HL-60/S4 (cell line): ENCODE results near the gene PRR13.
"Not testable (repeated sequence)": the region's sequence is repeated elsewhere in the genome, so short reads cannot be mapped to it uniquely, and the experiment has no call there.

ENCODE experiments used
- in situ Hi-C: fragments of 300-500 bp; cut with MboI; formaldehyde crosslinking; loops from 2 replicates; pipeline ENCODE4 v1.14.3; 2022; ENCODE audit warnings: low sequenced_read_pairs

The PRR13 gene

DNA sequence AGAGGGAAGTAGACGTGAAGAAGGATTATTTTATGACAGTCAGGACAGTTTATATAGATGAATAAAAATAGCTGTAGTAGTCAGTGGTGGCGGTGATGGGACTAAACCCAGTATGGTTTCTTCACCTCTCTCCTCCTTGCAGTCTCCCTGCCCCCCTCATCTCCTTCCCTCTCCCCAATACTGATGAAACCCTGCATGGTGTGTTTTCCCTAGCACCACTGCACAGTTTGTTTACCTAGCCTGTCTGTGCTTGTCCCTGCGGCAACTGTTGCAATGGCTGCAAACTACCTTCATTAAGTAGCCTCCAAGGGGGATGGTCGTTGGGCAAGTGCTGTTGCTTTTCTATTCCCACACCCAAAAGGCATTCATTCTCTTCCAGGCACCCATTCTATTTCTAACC lies 25.1 kb downstream of the PRR13 start:
- in situ Hi-C loops, result loop anchor here (10.0 kb wide), 1 partner anchor 442 kb away; no protein-coding TSS in a partner anchor

GRCh38 chr12:53467082-53467481 lies 25.5 kb downstream of the PRR13 start:
- in situ Hi-C loops, result loop anchor here (10.0 kb wide), 1 partner anchor 442 kb away; no protein-coding TSS in a partner anchor

DNA sequence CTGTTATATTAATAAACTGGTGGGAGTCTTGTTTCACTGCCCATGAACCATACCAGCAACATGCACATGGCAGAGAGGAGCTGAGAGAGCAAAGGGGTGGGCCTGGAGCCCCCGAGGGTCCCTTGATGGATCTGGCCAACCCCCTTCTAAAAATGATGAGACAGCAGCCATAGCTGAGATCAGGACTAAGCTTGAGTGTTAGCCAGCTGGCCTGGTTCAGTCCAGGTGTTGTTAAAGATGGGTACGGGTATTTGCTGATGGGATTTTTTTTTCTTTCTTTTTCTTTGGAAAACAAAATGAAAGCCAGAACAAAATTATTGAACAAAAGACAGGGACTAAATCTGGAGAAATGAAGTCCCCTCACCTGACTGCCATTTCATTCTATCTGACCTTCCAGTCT lies 26.3 kb downstream of the PRR13 start:
- in situ Hi-C loops, result loop anchor here (10.0 kb wide), 1 partner anchor 443 kb away; no protein-coding TSS in a partner anchor

DNA sequence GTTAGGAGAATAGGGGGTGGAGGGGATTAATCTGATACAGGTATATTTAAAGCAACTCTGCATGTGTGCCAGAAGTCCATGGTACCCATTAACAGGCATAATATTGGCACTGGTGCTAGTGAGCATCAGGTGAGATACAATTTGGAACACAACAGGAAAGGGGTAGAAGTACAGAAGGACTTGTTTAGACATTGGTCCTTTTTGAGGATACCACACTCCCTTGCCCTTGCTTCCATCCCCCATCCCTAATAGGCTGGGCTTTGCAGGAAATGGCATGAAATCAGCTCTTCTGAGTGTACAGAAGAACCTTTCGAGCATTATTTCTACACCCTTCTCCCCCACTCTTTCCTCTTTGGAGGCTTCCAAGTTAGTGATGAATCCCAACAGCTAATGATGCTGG lies 26.7 kb downstream of the PRR13 start:
- in situ Hi-C loops, result loop anchor here (10.0 kb wide), 1 partner anchor 443 kb away; no protein-coding TSS in a partner anchor

DNA sequence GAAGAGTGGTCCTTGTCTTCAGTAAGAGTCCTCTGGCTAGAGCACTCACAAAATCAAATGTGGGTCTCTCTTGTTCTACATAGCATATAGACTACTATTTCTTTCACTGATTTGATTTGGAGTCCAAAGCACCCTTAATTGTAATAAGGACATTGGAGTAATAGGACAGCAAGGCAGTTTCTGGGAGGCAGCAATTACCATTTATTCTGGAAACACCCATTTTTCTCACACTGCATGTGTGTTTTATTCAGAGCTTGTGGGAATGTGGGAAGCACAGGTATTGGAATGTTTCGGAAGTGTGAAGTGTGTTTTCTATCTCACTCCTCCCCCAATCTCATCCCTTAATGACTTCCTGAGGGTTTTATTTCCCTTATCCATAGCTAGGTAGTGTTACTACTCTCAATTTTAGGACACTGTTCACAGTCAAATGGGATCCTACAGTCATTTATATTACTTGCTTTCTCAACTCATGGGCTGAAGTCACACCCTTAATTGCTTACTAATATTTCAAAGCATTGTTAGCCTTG lies 30.6 kb downstream of the PRR13 start:
- in situ Hi-C loops, result no loop called here

GRCh38 chr12:53474077-53474476 lies 32.5 kb downstream of the PRR13 start:
- in situ Hi-C loops, result no loop called here

DNA sequence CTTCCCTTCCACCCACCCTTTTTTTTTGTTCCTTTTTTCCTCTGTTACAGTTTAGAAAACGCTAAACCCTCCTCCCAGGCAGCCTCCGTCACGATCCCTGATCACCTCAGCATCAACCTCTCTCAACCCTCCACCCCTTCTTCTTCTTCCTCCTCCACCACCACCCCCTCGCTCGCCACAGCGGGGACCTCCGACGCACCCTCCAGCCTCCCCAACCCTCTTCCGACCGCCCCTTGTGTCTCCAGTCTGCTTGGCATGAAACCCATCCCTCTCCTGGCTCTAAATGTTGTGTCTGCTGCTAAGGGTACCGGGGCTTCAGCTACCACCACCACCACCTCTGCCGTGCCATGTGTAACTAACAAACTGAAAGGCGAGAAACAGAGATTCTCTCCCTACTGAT lies 33.3 kb downstream of the PRR13 start:
- in situ Hi-C loops, result no loop called here

DNA sequence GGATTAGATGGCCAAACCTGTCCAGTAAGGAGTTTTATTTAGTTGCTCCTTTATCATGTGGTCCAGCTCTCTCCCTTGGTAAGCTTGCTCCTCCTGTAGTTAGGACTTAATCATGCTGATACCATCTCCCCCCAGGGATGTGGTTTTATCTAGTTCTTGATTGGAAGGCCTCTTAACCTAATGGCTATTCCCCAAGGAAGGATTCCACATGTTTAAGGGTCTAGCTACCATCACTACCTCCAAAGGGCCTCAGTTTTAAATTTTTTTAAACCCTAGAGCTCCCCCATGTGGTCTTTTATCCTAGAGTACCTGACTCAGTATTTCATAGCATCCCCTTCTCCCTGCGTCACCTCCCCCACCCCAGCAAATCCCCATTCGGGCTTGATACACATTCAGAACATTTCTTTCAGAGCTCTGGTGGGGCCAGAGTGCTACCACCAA lies 35.3 kb downstream of the PRR13 start:
- in situ Hi-C loops, result no loop called here

DNA sequence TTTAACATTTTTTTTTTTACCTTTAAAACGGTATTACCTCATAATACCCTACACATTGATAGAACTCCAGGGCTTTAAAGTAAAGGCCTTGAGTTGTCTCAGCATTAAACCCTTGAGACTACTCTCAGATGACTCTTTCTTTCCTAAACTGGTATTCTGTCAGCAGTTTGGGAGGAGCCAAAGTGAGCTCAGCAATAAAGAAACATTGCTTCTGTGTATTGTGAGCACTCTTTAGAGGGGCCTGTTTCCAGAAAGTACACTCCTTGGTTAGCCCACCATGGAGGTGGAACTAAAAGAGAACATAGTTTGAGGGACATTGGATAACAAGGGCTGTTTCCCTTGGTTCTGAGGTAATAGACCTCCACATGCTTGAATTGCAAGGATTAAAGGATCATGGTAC lies 37.3 kb downstream of the PRR13 start:
- in situ Hi-C loops, result no loop called here

- in situ Hi-C loops, result no loop called here
Observed at GRCh38 chr12:53479331-53479730, 37.8 kb downstream of the PRR13 start.

DNA sequence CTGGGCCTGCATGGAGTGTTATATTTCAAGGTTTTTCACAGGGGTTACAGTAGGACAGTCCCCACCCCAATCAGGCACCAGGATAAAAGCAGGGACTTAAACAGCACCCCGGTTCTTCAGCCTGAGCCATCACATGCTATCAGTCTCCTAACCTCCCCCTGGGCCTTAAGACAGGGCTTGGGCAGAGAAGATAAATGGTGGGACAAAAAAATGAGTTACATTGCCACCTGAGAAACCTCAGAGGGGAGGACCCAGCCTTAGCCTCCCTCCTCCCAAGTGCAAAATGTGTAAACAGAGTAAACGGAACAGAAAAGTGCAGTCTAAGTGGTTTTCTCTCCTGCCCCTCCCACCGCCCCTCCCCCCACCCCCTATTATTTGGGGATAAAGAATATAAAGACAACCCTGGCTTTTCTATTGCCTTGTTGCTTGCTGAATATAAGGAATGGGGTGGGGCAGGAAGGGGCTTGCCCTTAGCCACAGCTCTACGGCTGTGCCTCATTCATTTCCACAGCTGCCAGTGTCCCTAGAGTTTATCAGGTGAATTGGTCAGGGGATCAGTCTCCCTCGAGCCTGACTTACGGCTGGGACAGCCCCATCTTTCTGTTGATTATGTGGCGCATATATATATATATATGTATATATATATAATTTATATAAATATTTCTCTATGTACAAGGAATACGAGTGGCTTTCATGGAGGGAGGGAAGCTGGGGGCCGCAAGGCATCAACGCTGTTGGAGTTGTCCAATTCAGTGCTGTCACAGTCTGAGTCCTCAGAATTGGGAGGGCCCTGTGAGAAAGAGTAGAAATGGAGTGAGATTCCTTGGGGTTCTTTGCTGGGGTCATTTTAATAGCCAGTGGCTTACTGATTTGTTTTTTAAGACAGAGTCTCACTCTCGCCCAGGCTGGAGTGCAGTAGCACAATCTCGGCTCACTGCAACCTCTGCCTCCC lies 39.2 kb downstream of the PRR13 start:
- in situ Hi-C loops, result no loop called here

DNA sequence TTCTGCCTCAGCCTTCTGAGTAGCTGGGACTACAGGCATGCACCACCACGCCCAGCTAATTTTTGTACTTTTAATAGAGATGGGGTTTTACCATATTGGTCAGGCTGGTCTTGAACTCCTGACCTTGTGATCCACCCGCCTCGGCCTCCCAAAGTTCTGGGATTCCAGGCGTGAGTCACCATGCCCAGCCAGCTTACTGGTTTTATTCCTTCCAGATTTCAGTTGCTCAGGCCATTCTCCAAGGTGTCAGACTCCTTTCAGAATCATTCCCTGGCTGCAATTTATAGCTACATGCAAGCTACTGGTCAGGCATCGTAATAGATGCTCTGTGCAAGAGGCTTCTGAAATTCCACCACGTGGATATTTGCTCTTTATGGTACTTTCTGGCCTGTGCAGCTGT lies 39.9 kb downstream of the PRR13 start:
- in situ Hi-C loops, result not testable (repeated sequence)

- in situ Hi-C loops, result no loop called here
Observed at GRCh38 chr12:53481939-53482586, 40.5 kb downstream of the PRR13 start.

GRCh38 chr12:53482626-53483168 lies 41.2 kb downstream of the PRR13 start:
- in situ Hi-C loops, result no loop called here

DNA sequence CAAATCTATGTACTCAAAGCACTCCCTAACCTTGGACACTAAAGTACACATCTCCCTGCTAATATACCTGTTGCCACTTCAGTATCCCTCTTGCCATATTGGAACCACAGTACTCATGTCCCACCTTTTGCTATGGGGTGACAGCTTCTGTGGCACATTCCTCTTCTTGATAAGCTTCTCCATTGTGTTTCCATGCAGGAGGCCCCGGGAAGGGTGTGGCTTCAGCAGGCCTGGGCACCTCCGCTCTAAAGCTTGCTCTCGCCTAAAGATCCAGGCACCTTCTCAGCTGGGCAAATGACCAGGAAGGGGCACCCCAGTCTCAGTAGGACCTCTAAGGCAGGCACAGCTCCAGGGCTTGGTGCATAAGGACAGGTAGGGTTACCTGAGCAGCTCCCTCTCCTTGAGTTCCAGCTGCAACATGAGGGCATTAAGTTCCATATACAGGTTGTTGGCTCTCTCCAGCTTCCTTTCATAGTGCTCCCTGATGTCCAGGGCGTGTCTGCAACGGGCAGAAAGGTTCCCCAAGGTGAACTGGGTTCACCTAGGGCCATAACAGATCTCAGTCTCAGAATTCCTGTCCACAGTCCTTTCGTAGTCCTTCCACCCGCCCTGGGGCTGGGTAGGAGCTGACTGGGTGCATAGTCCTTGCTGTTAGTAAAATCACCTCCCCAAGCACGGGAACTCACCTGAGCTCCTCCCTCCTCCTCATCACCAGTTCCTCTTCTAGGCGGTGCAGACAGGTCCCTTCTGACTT lies 41.9 kb downstream of the PRR13 start:
- in situ Hi-C loops, result no loop called here

DNA sequence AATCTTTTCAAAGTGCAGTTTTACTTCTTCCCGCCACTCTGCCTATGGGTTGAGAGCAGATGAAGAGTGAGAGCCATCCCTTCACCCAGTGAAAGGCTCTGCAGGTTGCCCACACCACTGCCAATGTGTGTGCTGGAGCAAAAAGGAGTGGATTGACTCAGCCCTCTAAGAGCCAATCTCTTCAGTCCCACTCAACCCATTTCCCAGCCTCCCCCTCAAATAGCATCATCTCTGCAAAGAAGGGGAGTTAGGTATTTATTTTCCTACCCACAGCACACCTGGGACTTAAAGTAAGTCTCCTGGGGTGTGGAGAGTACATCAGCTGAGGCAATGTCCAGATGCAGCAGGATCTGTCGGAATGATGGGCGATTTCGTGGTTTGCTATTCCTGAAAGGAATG lies 42.4 kb downstream of the PRR13 start:
- in situ Hi-C loops, result no loop called here

- in situ Hi-C loops, result no loop called here
Observed at GRCh38 chr12:53484686-53485575, 43.4 kb downstream of the PRR13 start.

DNA sequence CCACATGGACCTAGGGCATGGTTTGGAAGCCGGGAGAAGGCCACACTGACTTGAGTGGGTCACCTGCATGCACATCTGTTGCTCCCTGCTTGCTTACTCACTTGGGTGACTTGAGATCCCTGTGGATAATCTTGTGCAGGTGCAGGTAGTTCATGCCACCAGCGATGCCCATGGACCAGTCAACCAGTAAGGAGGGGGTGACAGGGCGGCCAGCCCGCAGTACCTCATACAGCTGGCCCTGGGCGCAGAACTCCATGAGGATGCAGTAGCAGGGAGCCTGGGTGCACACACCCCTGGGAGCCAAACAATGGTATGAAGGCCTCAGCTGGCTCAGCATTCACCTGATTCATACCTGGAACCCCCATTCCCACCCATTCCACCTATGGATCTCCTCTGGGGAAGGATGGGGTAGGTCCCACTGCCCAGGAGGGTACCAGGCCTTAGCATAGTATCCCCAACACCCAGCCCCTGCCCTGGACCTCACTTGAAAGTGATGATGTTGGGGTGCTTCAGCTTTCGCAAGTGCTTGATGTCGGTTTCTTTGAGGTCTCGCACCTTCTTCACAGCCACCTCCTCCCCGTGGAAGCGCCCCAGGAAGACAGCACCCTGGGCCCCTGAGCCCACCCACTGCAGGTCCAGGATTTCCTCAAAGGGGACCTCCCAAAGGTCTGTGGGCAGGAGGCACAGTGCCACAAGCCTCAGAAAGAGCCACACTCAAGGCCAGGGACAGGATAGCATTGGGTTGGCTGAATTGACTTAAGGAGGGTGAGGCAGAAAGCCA lies 44.6 kb downstream of the PRR13 start:
- in situ Hi-C loops, result no loop called here
